K562 (cell line): Measurements from ENCODE around the gene WARS2. TPM values are rescaled to one million over a fixed set of nuclear protein-coding genes. Genes with fewer than 3 reads are reported as not detected.

ENCODE experiments used
- ATAC-seq: fragments of 200-7000 bp; cut with Tn5 transposase; 3 replicates; pipeline ENCODE4 v1.9.1; 2020; ENCODE audit warnings: moderate library complexity
- BruUV-seq: library from RNA; stranded (reverse); fragments of 400-500 nt; replicated peaks from 2 replicates; lab custom pipeline; 2021; lab: Mats Ljungman, UMichigan
- CTCF ChIA-PET: fragments of 300-600 bp; formaldehyde crosslinking; extraction: SDS; loops from one replicate; lab custom pipeline; 2021; ENCODE audit warnings: low intra/inter-chr PET ratio; lab: Yijun Ruan, JAX
- POLR2A ChIA-PET: fragments of 300-600, 350-650 bp; sonication (Branson Sonifier 250); formaldehyde crosslinking; extraction: SDS; loops from one replicate; lab custom pipeline; 2021; ENCODE audit warnings: antibody characterized with exemption, inconsistent platforms; lab: Yijun Ruan, JAX
- DNase-seq, 4 experiments: peaks; one replicate each; pipeline versions ENCODE4 v3.0.0 to v3.0.0-alpha.2; 2011 to 2018; ENCODE audit warnings: low spot score in 3 of 4, mixed read lengths in 3 of 4; ENCODE audit errors: extremely low read depth in 1 of 4
- FAIRE-seq: peaks from 2 replicates; lab custom pipeline; 2011; peaks lifted over from hg19 to GRCh38; lab: Jason Lieb, UNC
- H2AFZ ChIP-seq: 2 replicates; pipeline ENCODE4 v1.6.0; 2011; ENCODE audit warnings: low read depth, low read length, control low read depth, inconsistent platforms
- H3K27ac ChIP-seq: fragments of 200-600 bp; 3 replicates; pipeline ENCODE4 v1.8.0; 2011; ENCODE audit warnings: low read depth, mild to moderate bottlenecking, control low read depth, inconsistent platforms, low read length, moderate library complexity, mixed read lengths; ENCODE audit errors: extremely low read depth
- H3K27me3 ChIP-seq, 2 experiments: fragments of 300-600 bp in 1 of 2; 2 replicates in 1 of 2; 3 replicates in 1 of 2; pipeline versions ENCODE4 v1.6.0 to v1.8.0; 2011; ENCODE audit warnings: inconsistent platforms in 2 of 2, low read length in 2 of 2, mild to moderate bottlenecking in 1 of 2, mixed read lengths in 1 of 2, moderate library complexity in 1 of 2; ENCODE audit not compliant: control insufficient read depth in 2 of 2, insufficient read depth in 2 of 2
- H3K36me3 ChIP-seq: fragments of 300-600 bp; 3 replicates; pipeline ENCODE4 v1.8.0; 2011; ENCODE audit warnings: mild to moderate bottlenecking, low read length, inconsistent platforms; ENCODE audit not compliant: control insufficient read depth, insufficient read depth
- H3K4me1 ChIP-seq, 2 experiments: fragments of 200-600 bp in 1 of 2; replicated peaks in 1 of 2; 2 replicates in 1 of 2; 3 replicates in 1 of 2; pipeline versions ENCODE4 v1.5.1 to v1.8.0; 2011; ENCODE audit warnings: inconsistent platforms in 2 of 2, low read length in 2 of 2, mild to moderate bottlenecking in 1 of 2, mixed read lengths in 1 of 2, moderate library complexity in 1 of 2; ENCODE audit not compliant: control insufficient read depth in 2 of 2, insufficient read depth in 2 of 2
- H3K4me2 ChIP-seq: 2 replicates; pipeline ENCODE4 v1.6.1; 2011; ENCODE audit warnings: low read length, control low read depth, inconsistent platforms, mixed read lengths; ENCODE audit not compliant: insufficient read depth
- H3K4me3 ChIP-seq: fragments of 200-600 bp; sonication (generic), shearing (Covaris generic); 2 replicates; pipeline ENCODE4 v1.5.1; 2016; ENCODE audit warnings: control low read depth, inconsistent platforms
- H3K79me2 ChIP-seq: fragments of 200-600 bp; 3 replicates; pipeline ENCODE4 v1.8.0; 2011; ENCODE audit warnings: low read length, inconsistent platforms; ENCODE audit not compliant: control insufficient read depth, insufficient read depth
- H3K9ac ChIP-seq, 2 experiments: 2 replicates each; pipeline versions ENCODE4 v1.6.0 to v1.6.1; 2011; ENCODE audit warnings: low read depth in 2 of 2, low read length in 2 of 2, control low read depth in 1 of 2, inconsistent platforms in 1 of 2, mild to moderate bottlenecking in 1 of 2, mixed read lengths in 1 of 2; ENCODE audit not compliant: insufficient read depth in 1 of 2
- H3K9me1 ChIP-seq: one replicate; pipeline ENCODE4 v1.6.0; 2011; ENCODE audit warnings: inconsistent platforms, mild to moderate bottlenecking, low read length, moderate library complexity; ENCODE audit not compliant: control insufficient read depth, insufficient read depth
- H3K9me3 ChIP-seq: replicated peaks from 2 replicates; pipeline ENCODE4 v1.5.1; 2011; ENCODE audit warnings: low read depth, low read length, inconsistent platforms; ENCODE audit not compliant: control insufficient read depth, insufficient read depth
- H4K20me1 ChIP-seq: replicated peaks from 2 replicates; pipeline ENCODE4 v1.6.1; 2011; ENCODE audit warnings: low read length, inconsistent platforms, mixed read lengths; ENCODE audit not compliant: control insufficient read depth, insufficient read depth
- ARHGAP35 ChIP-seq: fragments of 450-650 bp; IDR thresholded peaks from 2 replicates; pipeline ENCODE4 v1.6.1; 2018; ENCODE audit not compliant: partially characterized antibody
- ARID3B ChIP-seq: fragments of 250-450 bp; sonication (Bioruptor Pico); IDR thresholded peaks from 2 replicates; pipeline ENCODE4 v1.4.0; 2020; ENCODE audit warnings: borderline replicate concordance
- CREB5 ChIP-seq: fragments of 250-450 bp; sonication (Bioruptor Pico); IDR thresholded peaks from 2 replicates; pipeline ENCODE4 v1.5.0; 2020; ENCODE audit warnings: mild to moderate bottlenecking
- GABPA ChIP-seq: fragments of 200-800 bp; sonication (Bioruptor generic); conservative IDR thresholded peaks from 2 replicates; pipeline ENCODE4 v1.6.1; 2016; ENCODE audit warnings: low read depth, missing genetic modification characterization, missing compliant biosample characterization
- GABPB1 ChIP-seq: sonication (generic); formaldehyde crosslinking; IDR thresholded peaks from 2 replicates; pipeline ENCODE4 v1.8.0; 2022; ENCODE audit warnings: mild to moderate bottlenecking, missing genetic modification reagents
- GATAD2B ChIP-seq: fragments of 450-650 bp; IDR thresholded peaks from 2 replicates; pipeline ENCODE4 v1.6.1; 2017; ENCODE audit warnings: mild to moderate bottlenecking, borderline replicate concordance
- KLF6 ChIP-seq: fragments of 250-450 bp; sonication (Bioruptor Pico); IDR thresholded peaks from 2 replicates; pipeline ENCODE4 v1.4.0; 2020; ENCODE audit warnings: mild to moderate bottlenecking, moderate library complexity, borderline replicate concordance
- NBN ChIP-seq: fragments of 450-650 bp; IDR thresholded peaks from 2 replicates; pipeline ENCODE4 v1.6.1; 2016; ENCODE audit warnings: low read depth, mild to moderate bottlenecking
- NFIC ChIP-seq: fragments of 450-650 bp; IDR thresholded peaks from 2 replicates; pipeline ENCODE4 v1.6.1; 2017; ENCODE audit warnings: mild to moderate bottlenecking, inconsistent platforms
- RBM17 ChIP-seq: fragments of 200-400 bp; formaldehyde crosslinking; IDR thresholded peaks from 2 replicates; pipeline ENCODE4 v1.6.1; 2017; ENCODE audit warnings: low read depth, mild to moderate bottlenecking, low read length, borderline replicate concordance
- SIN3B ChIP-seq: fragments of 450-650 bp; IDR thresholded peaks from 2 replicates; pipeline ENCODE4 v1.6.1; 2017; ENCODE audit warnings: low read depth, mild to moderate bottlenecking, moderate library complexity
- TAF7 ChIP-seq: fragments of 450-650 bp; IDR thresholded peaks from 2 replicates; pipeline ENCODE4 v1.6.1; 2016; ENCODE audit warnings: missing genetic modification characterization, missing compliant biosample characterization
- UBTF ChIP-seq, 2 experiments: IDR thresholded peaks; 2 replicates each; pipeline ENCODE4 v1.6.1; 2012; ENCODE audit warnings: improper control_type of control experiment in 2 of 2, low read depth in 2 of 2, low read length in 2 of 2, borderline replicate concordance in 1 of 2
- ZKSCAN8 ChIP-seq: fragments of 200-800 bp; sonication (Bioruptor generic); IDR thresholded peaks from 2 replicates; pipeline ENCODE4 v1.6.1; 2016; ENCODE audit warnings: missing genetic modification characterization, missing compliant biosample characterization
- ZNF75A ChIP-seq: fragments of 450-650 bp; formaldehyde crosslinking; IDR thresholded peaks from 2 replicates; pipeline ENCODE4 v1.4.0; 2020; ENCODE audit warnings: mild to moderate bottlenecking
- WGBS: fragments of 100-300 bp; shearing (Covaris generic); methylation state at CpG from one replicate; pipeline ENCODE4 v1.1.6; 2016; ENCODE audit warnings: low coverage, mixed read lengths; ENCODE audit not compliant: insufficient coverage; ENCODE audit errors: missing lambda C conversion rate; 5-methylcytosine and 5-hydroxymethylcytosine counted together
- in situ Hi-C: fragments of 300-500 bp; cut with MboI; formaldehyde crosslinking; loops from 4 replicates; pipeline ENCODE4 v1.15.0; 2018; ENCODE audit warnings: inconsistent platforms, mixed read lengths
- intact Hi-C: fragments of 100-400 bp; cut with micrococcal nuclease; formaldehyde crosslinking; loops from 2 replicates; pipeline ENCODE4 v1.14.2; 2022
- polyA plus RNA-seq, 8 experiments: library from polyadenylated mRNA; depleted of rRNA in 4 of 8; stranded (reverse) in 5 of 8; unstranded in 3 of 8; fragments of >200 nt; fragmentation: Nextera tagmentation in 2 of 8; fragmentation: Illumina TruSeq in 1 of 8; extraction: Ambion mirVana in 2 of 8; extraction: Trizol in 1 of 8; gene quantifications; 2 replicates each; pipeline versions ENCODE4 v1.2.1 to v1.2.3, GENCODE V29; 2011 to 2014; ENCODE audit warnings: inconsistent platforms in 1 of 8, missing spikeins in 1 of 8
- total RNA-seq, 7 experiments: library from RNA; depleted of rRNA in 6 of 7; stranded (reverse); fragments of >200 nt in 6 of 7; fragmentation: Illumina TruSeq in 2 of 7; extraction: Trizol in 2 of 7; gene quantifications; 2 replicates each; pipeline versions ENCODE4 v1.2.1 to v1.2.3, GENCODE V29; 2011 to 2021; ENCODE audit warnings: low replicate concordance in 1 of 7
- TF ChIP-seq, protein P1 (sequence below): sonication (generic); IDR thresholded peaks from 2 replicates; pipeline ENCODE4 v1.6.1; 2016

Gene WARS2
- total and polyA plus RNA-seq, 9 of the 15 experiments (the other 6 are each of a cell fraction or from before 2014, with no cell fraction given): 5.7 to 18.0 (median 16.9) TPM

DNA sequence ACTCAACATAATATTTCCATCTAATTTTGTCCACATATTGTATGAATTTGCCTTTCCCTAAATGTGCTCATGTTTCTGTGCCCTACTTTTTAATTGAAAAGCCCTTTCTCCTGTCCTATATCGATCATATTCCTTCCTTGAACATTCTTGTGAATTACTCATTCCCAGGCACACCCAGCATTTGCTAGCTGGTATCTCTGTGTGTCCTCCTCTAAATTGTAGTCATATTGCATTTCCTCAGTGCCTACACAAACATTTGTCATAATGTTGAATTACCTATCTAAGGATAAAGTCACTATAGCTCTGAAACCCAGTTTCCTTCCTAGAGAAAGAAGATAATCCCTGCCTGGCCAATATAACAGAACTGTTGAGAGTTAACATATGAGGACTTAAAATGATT, 112.7 kb downstream of the WARS2 start:
- Histone ChIP-seq H3K4me3 (no peak overlapping the region), H3K27ac (no peak overlapping the region), H3K9me1 (no peaks in the 10 kb centered on the region), H3K4me1 (no peaks in the 10 kb centered on the region), H3K4me2 (no peak overlapping the region), H3K36me3 (peaks cover under 1% of the 10 kb centered on the region; the same call in 1 of the 3 replicates), H3K9me3 (no peaks in the 10 kb centered on the region), H2AFZ (no peak overlapping the region), H3K79me2 (no peaks in the 10 kb centered on the region), H3K27me3 (no peaks in the 10 kb centered on the region), H3K9ac (no peak overlapping the region), H4K20me1 (no peaks in the 10 kb centered on the region)
- WGBS: 0% methylated on average over 1 of the region's 1 CpG
- TF ChIP-seq TAF7 (tag) (no peak), ZKSCAN8 (CRISPR knock-in tag) (no peak), GABPB1 (CRISPR knock-in tag) (no peak), UBTF (IDR thresholded peaks at IDR 0.05; ENCODE audit: borderline replicate concordance in 1 of 2, low read depth in 2 of 2, low read length in 2 of 2) (no peak), RBM17 (no peak), SIN3B (no peak), NBN (no peak), ARID3B (CRISPR knock-in tag) (no peak), GATAD2B (no peak), CREB5 (CRISPR knock-in tag) (no peak), ARHGAP35 (no peak), NFIC (no peak), GABPA (tag) (no peak), ZNF75A (CRISPR knock-in tag) (no peak), KLF6 (no peak)
- TF ChIP-seq, protein P1, sequence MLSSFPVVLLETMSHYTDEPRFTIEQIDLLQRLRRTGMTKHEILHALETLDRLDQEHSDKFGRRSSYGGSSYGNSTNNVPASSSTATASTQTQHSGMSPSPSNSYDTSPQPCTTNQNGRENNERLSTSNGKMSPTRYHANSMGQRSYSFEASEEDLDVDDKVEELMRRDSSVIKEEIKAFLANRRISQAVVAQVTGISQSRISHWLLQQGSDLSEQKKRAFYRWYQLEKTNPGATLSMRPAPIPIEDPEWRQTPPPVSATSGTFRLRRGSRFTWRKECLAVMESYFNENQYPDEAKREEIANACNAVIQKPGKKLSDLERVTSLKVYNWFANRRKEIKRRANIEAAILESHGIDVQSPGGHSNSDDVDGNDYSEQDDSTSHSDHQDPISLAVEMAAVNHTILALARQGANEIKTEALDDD: no peak
- CTCF ChIA-PET: no interaction called here
- FAIRE-seq (no peak), ATAC-seq (no peak), DNase-seq (no peak)
- no TSS peak for BruUV-seq
- intact Hi-C loops (no loop called here), in situ Hi-C loops (no loop called here)
- POLR2A ChIA-PET: no interaction called here
